Adrenal gland (tissue), 12 donors: ENCODE measurements around the gene ATP11A. TPM values are rescaled to one million over a fixed set of nuclear protein-coding genes. Genes with fewer than 3 reads are reported as not detected.

ENCODE experiments used
- DNase-seq, 7 donors: peaks; one replicate each; pipeline ENCODE4 v3.0.0-alpha.2; 2019 to 2020
- H3K27ac ChIP-seq, 5 donors: fragments of 200-600 bp; sonication (generic) in 4 of 5; 1 replicate in 3 of 5; 2 replicates in 2 of 5; pipeline versions ENCODE4 v1.5.1 to v1.8.0; 2016 to 2020; ENCODE audit warnings: mild to moderate bottlenecking in 1 of 5
- H3K27me3 ChIP-seq: fragments of 200-600 bp; 2 replicates; pipeline ENCODE4 v1.8.0; 2021
- H3K36me3 ChIP-seq, 2 donors: fragments of 200-600 bp; replicated peaks in 1 of 2; 1 replicate in 1 of 2; 2 replicates in 1 of 2; pipeline versions ENCODE4 v1.5.1 to v1.8.0; 2018 to 2022
- H3K4me1 ChIP-seq, 2 donors: fragments of 200-600 bp; replicated peaks in 1 of 2; 1 replicate in 1 of 2; 2 replicates in 1 of 2; pipeline versions ENCODE4 v1.5.1 to v1.8.0; 2018 to 2021
- H3K4me3 ChIP-seq, 4 donors: fragments of 200-600 bp; sonication (generic) in 3 of 4; one replicate each; pipeline ENCODE4 v1.5.1; 2016 to 2018
- H3K9me3 ChIP-seq, 3 donors: fragments of 200-600 bp; sonication (generic) in 1 of 3; replicated peaks in 1 of 3; 1 replicate in 2 of 3; 2 replicates in 1 of 3; pipeline versions ENCODE4 v1.5.1 to v1.8.0; 2016 to 2021
- CTCF ChIP-seq, 6 experiments: fragments of 450-650 bp in 4 of 6; fragments of 200-600 bp in 2 of 6; sonication (generic) in 1 of 6; IDR thresholded peaks; 1 replicate in 5 of 6; 2 replicates in 1 of 6; pipeline versions ENCODE4 v1.5.1 to v1.8.0; 2016 to 2021; ENCODE audit warnings: antibody characterized with exemption in 6 of 6, mild to moderate bottlenecking in 2 of 6, moderate library complexity in 1 of 6
- POLR2A ChIP-seq, 2 donors: fragments of 450-650 bp; IDR thresholded peaks; one replicate each; pipeline ENCODE4 v1.6.1; 2017; ENCODE audit warnings: antibody characterized with exemption in 2 of 2, mild to moderate bottlenecking in 2 of 2, moderate library complexity in 1 of 2
- WGBS, 4 donors: extraction: QIAGEN DNeasy Blood & Tissue Kit in 2 of 4; methylation state at CpG; one replicate each; pipeline versions ENCODE4 v1.1.5 to v1.1.7; 2013 to 2017; 5-methylcytosine and 5-hydroxymethylcytosine counted together
- intact Hi-C, 2 donors: fragments of 100-400 bp; cut with DNase I; formaldehyde crosslinking; loops; one replicate each; pipeline versions ENCODE4 v1.14.1 to v1.15.0; 2022 to 2023
- polyA plus RNA-seq, 3 donors: library from polyadenylated mRNA; stranded (reverse); fragments of 200-250 nt in 2 of 3; fragments of 350-450 nt in 1 of 3; fragmentation: Illumina TruSeq in 1 of 3; extraction: RNeasy Lipid Tissue Mini Kit (QIAGEN cat#74804) in 1 of 3; gene quantifications; one replicate each; pipeline ENCODE4 v1.2.3, GENCODE V29; 2013 to 2014
- total RNA-seq, 9 donors: library from RNA; depleted of rRNA in 4 of 9; stranded (reverse); fragments of >200 nt in 4 of 9; fragments of 120-200 nt in 1 of 9; fragmentation: NEBNext Ultra II Directional in 1 of 9; extraction: Animal tissue kit (Norgen Biotek cat#: 25700) in 1 of 9; gene quantifications; one replicate each; pipeline versions ENCODE4 v1.1.0 to v1.2.4, GENCODE V29; 2013 to 2023
- donor health status: healthy with polysubstance abuse.
- donor health status: Bipolar disorder and iron deficiency.
- donor health status: DM: yes; HTN: yes; CAD: no.
- donor health status: DM: no; HTN: no; CAD: no.
- donor health status: DM: no; HTN: no; CAD: no.
- donor health status: DM: yes; HTN: yes; CAD: no.

Gene ATP11A
- total and polyA plus RNA-seq, 12 donors: 6.0 to 94.1 (median 29.8) TPM

- H3K36me3 ChIP-seq: no peaks in the 10 kb centered on the region
- no peaks in the 10 kb centered on the region for H3K27me3 ChIP-seq
- 74 to 82% (median 79%) methylated on average over 4 of the region's 4 CpGs for WGBS, 4 donors
- H3K27ac ChIP-seq: no peak overlapping the region
- peak in 1 of 7 donors; percentile 8 for DNase-seq
- no peaks in the 10 kb centered on the region for H3K4me1 ChIP-seq
- intact Hi-C loops: no loop called here
- no peak for TF ChIP-seq CTCF (IDR thresholded peaks at IDR 0.05)
- no peak for TF ChIP-seq POLR2A (IDR thresholded peaks at IDR 0.05)
- no peaks in the 10 kb centered on the region for H3K9me3 ChIP-seq
- no peak overlapping the region for H3K4me3 ChIP-seq
Observed at GRCh38 chr13:112685896-112686295, 3.9 kb upstream of the ATP11A start.

GRCh38 chr13:112686364-112686763 lies 3.5 kb upstream of the ATP11A start:
- WGBS, 4 donors: 88 to 92% (median 92%) methylated on average over 7 of the region's 7 CpGs
- H3K4me3 ChIP-seq: no peak overlapping the region
- intact Hi-C loops: no loop called here
- peak in 1 of 7 donors; percentile 7 for DNase-seq
- H3K36me3 ChIP-seq: no peaks in the 10 kb centered on the region
- TF ChIP-seq CTCF (IDR thresholded peaks at IDR 0.05): no peak
- TF ChIP-seq POLR2A (IDR thresholded peaks at IDR 0.05): no peak
- H3K27me3 ChIP-seq: no peaks in the 10 kb centered on the region
- no peaks in the 10 kb centered on the region for H3K4me1 ChIP-seq
- no peak overlapping the region for H3K27ac ChIP-seq
- no peaks in the 10 kb centered on the region for H3K9me3 ChIP-seq

- intact Hi-C loops: no loop called here
- no peak overlapping the region for H3K4me3 ChIP-seq
- H3K9me3 ChIP-seq: no peaks in the 10 kb centered on the region
- peaks cover 5 to 6% of the 10 kb centered on the region in 2 donors for H3K4me1 ChIP-seq
- no peaks in the 10 kb centered on the region for H3K36me3 ChIP-seq
- DNase-seq: peak in 2 of 7 donors; percentile 6 to 49
- no peaks in the 10 kb centered on the region for H3K27me3 ChIP-seq
- WGBS, 4 donors: 93 to 96% (median 94%) methylated on average over 9 of the region's 9 CpGs
- H3K27ac ChIP-seq: no peak overlapping the region
- TF ChIP-seq CTCF (IDR thresholded peaks at IDR 0.05): no peak
- no peak for TF ChIP-seq POLR2A (IDR thresholded peaks at IDR 0.05)
Observed at GRCh38 chr13:112686987-112687386, 2.9 kb upstream of the ATP11A start.

GRCh38 chr13:112687836-112688559 lies 1.8 kb upstream of the ATP11A start:
- H3K9me3 ChIP-seq: no peaks in the 10 kb centered on the region
- peaks cover 8 to 11% of the 10 kb centered on the region in 2 donors for H3K4me1 ChIP-seq
- H3K27me3 ChIP-seq: no peaks in the 10 kb centered on the region
- intact Hi-C loops: no loop called here
- WGBS, 4 donors: 87 to 91% (median 90%) methylated on average over 10 of the region's 10 CpGs
- DNase-seq: peak in 2 of 7 donors; percentile 7 to 49
- no peak for TF ChIP-seq POLR2A (IDR thresholded peaks at IDR 0.05)
- TF ChIP-seq CTCF (IDR thresholded peaks at IDR 0.05): no peak
- no peak overlapping the region for H3K27ac ChIP-seq
- H3K36me3 ChIP-seq: no peaks in the 10 kb centered on the region
- H3K4me3 ChIP-seq: no peak overlapping the region
